ENCODE measurements around the gene RAB39A. TPM values are rescaled to one million over a fixed set of nuclear protein-coding genes. Genes with fewer than 3 reads are reported as not detected.

The RAB39A gene, protein sequence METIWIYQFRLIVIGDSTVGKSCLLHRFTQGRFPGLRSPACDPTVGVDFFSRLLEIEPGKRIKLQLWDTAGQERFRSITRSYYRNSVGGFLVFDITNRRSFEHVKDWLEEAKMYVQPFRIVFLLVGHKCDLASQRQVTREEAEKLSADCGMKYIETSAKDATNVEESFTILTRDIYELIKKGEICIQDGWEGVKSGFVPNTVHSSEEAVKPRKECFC
- total RNA-seq = not detected in 2 replicates

GRCh38 chr11:107928046-107928766 lies at the start of gene RAB39A:
Gene RAB39A, plus strand, starts transcription at chr11:107928448. Its CDS starts 121 bp downstream, at chr11:107928569.

DNA sequence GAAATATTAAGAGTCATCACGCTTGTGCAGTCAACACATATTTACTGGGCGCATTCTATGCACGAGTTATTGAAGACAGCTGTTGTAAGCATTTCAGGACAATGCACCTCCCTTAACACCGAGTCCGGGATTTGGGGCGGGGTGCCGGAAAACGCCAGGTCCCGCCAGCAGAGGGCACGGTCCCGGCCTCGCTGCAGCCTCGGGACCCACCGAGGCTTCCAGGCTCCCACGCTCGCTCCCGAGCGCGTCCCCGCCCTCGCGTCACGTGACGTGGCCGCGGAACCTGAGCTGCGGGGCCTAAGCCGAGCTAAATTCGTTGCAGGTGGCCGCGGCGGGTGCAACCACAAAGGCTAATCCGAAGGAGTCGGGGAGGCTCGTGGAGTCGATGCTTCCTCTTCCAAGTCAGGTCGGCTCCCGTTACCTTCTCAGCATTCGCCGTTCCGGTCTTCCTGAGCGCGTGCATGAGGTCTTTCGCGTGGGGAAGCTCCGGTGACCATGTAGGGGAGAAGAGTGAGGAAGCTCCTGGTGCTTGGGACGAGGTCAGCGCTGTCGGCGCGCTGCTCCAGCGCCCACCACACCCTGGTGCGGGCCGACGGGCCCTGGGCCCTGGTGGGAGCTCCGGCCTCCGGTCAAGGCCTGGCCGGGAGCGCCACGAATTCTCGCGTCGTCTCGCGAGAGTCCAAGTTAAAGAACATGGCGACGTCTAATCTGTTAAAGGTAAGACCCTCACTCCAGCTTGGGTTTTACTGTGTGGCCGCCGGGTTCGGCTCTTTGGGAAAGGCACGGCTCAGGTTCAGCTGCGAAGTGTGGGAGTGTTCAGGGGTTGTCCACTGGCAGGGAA lies 80.6 kb downstream of the RAB39A start, which contains the start of gene CUL5:
CUL5 (plus strand) TSS at position 243 of the 841 bp plus-strand sequence; CDS start at position 694, 451 bp downstream.

Other genes starting within 250 kb of the RAB39A start
- not detected in 2 replicates for gene SLN, start 216.4 kb upstream of the RAB39A start, total RNA-seq
- gene SLC35F2, start 69.7 kb upstream of the RAB39A start, total RNA-seq = 46.5 and 48.1 TPM in 2 replicates
- 20.4 and 21.1 TPM in 2 replicates for gene CUL5, start 80.5 kb downstream of the RAB39A start, total RNA-seq
- gene ACAT1, start 193.1 kb downstream of the RAB39A start, total RNA-seq = 59.1 and 69.0 TPM in 2 replicates